ENCODE data around the gene PPP4R3A.
A peak's percentile ranks its signal among the peaks of the same experiment; 100 is the strongest.
"Not testable (repeated sequence)": the region's sequence is repeated elsewhere in the genome, so short reads cannot be mapped to it uniquely, and the experiment has no call there.

The PPP4R3A gene

DNA sequence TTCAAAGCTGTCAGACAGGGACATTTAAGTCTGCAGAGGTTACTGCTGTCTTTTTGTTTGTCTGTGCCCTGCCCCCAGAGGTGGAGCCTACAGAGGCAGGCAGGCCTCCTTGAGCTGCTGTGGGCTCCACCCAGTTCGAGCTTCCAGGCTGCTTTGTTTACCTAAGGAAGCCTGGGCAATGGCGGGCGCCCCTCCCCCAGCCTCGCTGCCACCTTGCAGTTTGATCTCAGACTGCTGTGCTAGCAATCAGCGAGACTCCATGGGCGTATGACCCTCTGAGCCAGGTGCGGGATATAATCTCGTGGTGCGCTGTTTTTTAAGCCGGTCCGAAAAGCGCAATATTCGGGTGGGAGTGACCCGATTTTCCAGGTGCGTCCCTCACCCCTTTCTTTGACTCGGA is 73.8 kb downstream of the PPP4R3A start:
- DNase-seq, result not testable (repeated sequence)

DNA sequence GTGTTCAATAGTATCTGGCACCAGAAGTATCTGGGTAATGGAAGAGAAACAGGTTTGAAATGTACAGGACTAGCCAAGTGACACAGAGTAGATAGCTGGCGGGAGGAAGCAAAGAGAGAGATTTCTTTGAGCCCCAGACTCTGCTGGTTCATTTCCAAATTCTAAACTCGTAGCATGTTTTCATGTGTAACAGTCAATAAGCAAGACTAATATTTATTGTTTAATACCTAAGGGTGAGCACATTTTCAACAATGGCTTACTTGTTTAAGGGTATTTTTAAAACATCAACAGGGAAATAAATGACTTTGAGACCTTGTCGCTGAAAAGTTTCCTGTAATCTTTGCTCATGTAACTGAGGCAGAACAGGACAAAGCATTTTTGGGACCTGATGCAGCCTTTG is 80.7 kb downstream of the PPP4R3A start:
- DNase-seq, result no peak

DNA sequence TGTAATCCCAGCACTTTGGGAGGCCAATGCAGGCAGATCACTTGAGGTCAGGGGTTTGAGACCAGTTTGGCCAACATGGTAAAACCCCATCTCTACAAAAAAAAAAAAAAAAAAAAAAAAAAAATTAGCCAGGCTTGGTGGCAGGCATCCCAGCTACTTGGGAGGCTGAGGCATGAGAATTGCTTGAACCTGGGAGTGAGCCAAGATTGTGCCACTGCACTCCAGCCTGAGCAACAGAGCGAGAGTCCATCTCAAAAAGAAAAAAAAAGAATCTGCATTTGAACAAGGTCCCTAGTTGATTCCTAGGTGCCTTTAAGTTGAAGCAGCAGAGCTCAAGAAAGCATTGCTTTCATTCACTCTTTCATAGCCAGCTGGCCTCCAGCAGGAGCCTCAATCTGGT is 81.2 kb downstream of the PPP4R3A start:
- not testable (repeated sequence) for DNase-seq

DNA sequence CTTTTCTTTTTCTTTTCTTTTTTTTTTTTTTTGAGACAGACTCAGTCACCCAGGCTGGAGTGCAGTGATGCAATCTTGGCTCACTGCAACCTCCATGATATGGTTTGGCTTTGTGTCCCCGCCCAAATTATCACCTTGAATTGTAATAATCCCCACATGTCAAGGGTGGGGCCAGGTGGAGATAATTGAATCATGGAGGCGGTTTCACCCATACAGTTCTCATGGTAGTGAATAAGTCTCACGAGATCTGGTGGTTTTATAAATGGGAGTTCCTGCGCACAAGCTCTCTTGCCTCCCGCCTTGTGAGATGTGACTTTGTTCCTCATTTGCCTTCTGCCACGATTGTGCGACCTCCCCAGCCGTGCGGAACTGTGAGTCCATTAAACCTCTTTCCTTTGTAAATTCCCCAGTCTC is 84.6 kb downstream of the PPP4R3A start:
- DNase-seq, result not testable (repeated sequence)

DNA sequence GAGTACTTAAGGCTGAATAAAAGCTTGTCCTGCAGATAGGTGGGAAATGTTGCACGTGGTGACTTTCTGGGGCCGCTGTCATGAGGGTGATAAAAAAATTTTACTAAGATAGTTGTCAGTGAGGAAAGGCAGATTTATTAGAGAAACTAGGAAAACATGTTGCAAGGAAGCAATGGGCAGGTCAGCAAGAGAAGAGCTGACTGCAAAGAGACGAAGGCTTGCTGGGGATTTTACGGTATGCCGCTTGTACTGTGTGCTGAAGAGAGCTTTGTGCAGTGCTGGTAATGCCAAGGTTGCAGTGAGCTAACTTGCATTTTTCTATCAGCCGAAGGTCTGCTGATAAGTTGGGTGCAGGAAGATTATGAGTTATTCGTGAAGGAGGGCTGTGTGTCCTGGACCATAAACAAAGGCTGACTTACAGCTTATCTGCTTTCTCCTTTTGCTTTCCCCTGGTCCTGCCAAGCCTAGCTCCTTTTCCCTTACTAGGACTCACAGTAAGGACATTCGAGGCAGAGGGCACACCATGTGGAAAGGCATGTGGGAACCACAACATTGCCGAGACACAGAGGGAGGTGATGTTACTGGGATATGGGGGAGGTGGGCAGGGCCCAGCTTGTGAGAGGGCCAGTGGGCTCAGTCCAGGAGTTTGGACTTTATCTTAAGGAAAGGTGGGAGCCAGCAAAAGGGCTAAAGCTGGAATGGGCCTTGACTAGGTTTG is 85.1 kb downstream of the PPP4R3A start:
- no peak for DNase-seq

DNA sequence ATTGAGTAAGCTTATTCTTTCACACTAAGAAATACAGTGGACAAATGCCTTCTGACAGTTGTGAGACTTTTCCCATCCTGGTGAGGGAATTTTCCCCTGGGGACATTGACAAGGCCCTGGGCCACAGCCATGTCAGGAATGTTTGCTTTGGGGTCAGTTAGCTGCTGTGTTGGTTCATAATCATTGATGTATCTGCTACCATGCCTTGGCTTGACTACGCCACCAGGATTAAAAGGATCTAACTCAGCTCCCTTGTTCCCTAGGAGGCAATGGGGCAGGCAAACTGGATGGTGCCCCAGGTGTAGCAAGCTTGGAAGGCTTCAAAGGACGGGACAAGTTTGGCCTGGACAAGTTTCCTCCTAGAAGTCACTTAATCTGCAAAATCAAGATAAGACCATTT is 89.4 kb downstream of the PPP4R3A start:
- no peak for DNase-seq

DNA sequence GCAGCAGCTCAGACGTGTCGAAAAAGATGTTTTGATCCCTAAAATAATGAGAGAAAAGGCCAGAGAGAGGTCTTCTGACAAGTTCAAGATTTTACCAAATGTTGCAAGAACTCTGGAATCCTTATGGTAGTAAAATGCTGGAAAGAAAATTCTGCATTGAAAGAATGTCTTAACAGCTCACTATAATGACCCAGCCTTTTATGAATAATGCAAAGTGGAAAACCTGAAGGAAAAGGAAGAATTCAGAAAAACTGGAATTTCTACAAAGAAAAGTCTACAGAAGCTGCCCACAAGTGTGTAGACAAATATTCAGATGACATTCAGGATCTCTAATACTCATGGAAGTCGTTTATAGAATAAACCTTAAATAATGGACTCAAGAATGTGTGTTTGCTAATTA is 90.7 kb downstream of the PPP4R3A start:
- no peak for DNase-seq

DNA sequence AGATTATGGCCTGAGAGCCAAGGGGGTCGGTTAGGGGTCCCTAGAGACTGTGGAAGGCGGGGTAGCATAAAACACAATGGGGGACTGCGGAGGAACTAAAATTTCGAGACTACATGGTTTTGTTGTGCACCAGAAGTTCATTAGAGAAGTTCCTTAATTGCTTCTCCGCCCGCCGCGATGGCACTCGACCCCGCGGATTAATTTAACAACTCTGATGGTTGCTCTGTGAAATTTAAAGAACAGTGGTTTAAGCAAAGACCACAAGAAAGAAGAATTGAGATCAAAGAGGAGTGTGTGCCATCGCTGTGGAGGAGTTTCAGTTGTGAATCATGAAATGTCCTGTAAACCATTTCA is 91.1 kb downstream of the PPP4R3A start:
- no peak for DNase-seq

DNA sequence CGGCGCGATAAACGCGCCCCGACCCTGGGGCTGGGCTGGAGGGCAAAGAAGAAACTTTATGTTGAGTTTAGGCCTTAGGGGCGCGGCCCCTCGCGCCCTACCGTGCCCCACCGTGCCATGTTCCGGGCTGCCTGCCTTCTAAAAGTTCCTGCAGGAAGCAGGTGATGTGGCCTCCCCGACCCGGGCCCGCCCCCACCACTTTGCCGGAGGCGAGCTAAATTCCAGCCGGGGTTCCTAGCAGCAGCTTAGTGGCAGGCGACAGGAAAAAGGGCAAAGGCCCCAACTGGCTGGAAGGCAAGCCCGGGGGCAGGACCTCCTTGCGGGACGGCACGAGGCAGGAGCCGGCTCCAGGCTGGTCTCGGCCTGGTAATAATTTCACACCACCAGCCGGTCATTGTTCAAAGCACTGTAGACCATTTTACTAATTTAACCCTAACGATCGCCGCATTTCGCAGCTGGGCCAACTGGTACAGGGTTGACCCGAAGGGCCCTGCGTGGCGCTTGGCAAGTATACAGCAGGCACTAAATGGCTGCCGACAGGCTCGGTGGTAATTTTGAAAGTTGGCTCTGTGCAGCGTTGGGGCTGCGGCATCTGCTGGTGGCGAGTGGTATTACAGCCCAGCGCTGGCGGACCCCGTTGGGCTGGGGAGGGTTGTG is 91.6 kb downstream of the PPP4R3A start:
- DNase-seq, result peak; percentile 63

DNA sequence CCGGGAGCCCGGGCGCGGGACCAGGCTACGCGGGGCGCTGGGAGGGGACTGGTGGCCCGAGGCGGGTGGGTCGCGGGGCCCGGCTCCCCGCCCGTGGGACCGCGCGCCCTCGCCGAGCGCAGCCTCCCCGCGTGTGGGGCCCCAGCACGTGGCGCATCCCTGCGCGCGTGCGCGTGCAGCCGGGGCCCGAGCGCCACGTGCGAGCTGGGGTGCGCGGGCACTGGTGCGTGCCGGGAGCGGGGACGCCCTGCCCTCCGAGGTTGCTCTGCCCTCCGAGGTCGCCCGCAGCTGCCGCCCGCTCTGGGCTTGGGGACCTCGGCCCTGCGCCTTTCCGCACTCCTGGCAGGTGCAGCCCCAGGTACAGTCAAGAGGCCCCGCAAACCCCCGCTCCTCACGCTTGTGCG is 92.1 kb downstream of the PPP4R3A start:
- DNase-seq, result peak; percentile 65

DNA sequence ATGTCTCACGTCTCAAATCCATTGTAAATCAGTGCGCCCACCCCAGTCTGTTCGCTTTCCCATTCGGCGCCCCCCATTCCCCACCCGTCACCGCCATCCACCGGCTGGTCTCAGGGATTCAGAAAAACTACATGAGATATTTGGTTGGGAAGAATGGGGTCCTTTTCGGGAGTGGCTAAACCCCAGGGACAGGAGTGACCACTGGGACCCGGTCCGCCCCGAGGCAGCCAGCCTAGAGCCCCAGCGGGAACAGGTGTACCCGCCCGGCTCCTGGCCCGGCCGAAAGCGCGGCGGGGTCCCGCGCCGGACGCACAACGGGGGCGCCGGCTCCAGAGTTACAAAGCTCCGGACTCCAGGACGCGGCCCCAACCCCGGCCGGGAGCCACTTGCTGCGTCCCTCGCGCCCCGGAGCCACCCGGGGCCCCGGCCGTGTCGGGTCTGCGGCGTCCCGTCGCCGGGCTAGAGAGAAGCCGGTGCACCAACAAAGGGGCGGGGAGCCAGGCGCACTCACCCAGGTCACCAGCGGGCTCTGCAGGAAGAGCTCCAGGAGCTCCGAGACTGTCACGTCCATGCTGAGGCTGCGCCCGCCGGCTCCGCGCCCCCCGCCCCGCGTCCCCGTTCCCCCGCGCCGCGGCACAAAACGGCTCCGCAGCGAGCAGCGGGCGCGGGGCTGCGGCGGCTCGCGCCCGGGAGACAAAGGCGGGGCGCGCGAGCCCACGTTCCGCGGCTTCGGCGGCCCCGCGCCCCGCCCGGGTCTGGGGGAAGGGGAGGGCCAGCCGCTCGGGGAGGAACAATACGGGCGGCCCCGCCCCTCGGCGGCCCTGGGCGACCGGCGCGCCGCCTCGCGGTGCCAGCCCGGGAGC is 92.8 kb downstream of the PPP4R3A start, which contains the start of gene CCDC88C:
CCDC88C (minus strand) TSS at position 701 of the 863 bp plus-strand sequence; CDS start at position 571, 130 bp downstream.
- peak; percentile 77 for DNase-seq

DNA sequence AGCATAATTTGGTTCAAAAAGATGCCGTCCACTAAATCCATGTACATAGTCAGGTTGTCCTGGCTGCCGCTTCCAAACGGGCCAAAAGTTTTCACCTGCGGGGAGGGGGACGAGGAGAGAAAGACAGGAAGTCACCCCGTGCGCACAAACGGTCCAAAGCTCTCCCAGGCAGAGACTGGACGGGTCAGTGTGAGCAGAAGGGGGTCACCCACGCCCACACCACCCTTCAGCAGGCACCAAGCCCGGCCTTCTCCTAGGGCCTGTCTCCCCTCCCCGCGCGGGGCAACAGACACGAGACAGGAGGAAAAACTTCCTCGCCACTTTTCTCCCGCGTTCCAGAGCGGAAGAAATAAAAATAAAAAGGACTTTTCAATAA is 93.4 kb downstream of the PPP4R3A start:
- DNase-seq, result no peak

DNA sequence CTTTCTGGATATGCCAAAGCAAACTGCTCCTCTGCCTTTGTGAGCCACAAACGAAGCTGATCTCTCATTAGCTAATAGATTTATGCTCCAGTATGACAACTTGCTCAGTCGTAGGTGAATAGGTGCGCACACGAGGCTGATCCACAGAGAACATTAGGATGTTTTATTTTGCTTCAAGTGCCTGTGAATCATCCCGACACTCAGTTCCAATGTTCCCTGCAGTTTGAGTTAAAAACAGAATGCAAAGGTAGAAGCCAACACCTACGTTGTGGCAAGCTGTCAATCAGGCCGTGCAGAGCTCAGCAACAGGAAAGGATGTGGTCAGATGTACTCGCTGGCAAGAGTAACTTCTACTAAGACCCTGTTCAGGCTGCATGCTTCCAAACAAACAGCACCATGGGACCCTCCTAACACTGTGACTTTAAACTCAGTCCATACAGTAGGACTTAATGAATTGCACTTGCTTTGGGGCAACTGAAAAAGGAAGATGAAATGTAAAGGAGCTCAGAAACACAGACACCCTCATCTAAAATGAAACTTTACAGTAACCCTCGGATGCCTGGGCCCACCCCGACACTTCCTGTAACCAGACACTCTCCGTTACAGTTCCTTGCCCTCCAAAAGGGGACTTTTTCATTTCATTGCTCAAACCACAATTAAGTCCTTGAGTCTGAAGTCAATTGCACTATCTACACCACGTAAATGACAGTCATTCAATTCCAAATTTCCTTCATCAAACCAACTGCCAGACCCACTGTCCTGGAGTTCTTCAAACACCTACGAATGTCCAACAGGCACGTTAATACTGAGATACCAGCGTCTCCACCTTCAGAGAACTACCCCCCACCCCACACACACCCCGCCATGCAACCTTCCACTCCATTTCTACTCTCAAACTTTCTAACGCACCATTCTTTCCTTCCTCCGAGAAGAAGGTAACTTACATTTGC is 94.0 kb downstream of the PPP4R3A start:
- peak; percentile 12 for DNase-seq

DNA sequence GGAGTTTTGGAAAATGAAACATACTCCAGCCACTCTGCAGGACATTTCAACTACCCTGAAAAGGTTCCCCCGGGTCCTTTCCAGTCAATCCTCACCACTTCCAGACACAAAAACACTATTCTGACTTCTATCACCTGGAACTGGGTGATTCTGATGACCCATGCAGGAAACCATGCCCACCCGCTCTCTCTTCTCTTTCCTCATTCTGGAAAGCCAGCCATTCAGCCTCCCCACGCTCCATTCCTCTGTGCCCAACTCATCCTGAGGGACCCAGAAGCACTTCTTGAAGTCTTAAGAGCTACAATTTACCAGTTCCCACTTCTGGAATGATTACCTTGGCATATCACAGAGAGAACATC is 95.7 kb downstream of the PPP4R3A start:
- no peak for DNase-seq

DNA sequence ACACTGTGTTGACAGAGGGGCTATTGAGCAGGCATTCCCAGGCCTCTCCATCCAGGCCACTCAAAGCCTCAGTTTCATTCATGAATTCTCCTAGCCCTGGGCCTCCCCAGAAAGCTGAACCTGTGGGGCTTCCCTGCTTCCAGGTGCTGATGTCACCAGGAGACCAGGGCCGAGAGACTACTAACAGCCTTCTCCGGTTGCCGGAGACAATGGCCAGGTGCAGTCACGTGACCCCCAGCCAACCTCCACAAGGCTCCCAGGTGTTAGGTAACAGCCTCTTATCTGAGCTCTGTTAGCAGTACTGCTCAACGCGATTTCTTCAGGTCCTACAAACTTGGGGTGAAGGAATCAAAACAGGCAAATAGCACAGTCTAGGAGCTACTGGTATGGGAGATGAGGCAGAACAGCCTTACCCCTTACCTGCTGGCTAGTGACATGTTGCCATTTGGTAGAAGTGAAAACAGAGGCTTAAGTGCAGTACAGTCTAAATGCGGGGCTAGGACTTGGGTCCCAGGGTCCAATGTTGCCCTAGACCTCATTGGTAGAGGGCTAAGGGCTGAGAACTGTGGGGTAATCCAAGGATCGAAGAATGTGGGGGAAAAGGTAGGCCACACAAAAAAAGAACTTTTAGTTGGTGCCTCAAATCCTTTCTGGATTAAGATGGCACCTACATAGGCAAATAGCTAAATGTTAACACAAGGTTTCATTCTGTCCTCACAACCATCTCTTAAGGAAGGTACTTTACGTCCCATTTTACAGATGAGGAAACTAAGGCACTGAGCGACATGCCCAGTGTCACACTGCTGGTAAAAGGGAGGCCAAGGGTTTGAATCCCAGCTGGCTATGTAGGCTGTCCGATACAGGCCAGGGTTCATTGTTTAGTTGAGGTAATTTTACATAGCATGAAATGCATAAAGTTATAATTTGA is 96.3 kb downstream of the PPP4R3A start:
- DNase-seq, result peak; percentile 82

DNA sequence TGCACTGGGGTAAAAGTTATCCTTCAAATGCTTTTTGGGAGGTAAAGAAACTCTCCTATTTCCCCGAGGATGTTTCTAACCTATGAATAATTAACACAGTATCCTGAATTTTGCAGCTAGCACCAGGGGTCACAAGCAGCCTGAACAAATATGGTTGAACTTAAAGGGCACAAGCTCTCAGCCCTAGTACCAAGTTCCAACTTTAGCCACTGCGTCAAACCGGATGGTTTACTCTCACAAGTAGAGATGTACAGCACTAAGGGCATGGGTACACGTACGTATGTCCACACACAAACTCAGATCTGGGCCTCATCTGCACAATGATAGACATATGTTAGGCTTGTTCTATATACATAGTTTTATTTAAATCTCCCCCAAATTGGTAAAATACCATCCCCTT is 97.2 kb downstream of the PPP4R3A start:
- no peak for DNase-seq

DNA sequence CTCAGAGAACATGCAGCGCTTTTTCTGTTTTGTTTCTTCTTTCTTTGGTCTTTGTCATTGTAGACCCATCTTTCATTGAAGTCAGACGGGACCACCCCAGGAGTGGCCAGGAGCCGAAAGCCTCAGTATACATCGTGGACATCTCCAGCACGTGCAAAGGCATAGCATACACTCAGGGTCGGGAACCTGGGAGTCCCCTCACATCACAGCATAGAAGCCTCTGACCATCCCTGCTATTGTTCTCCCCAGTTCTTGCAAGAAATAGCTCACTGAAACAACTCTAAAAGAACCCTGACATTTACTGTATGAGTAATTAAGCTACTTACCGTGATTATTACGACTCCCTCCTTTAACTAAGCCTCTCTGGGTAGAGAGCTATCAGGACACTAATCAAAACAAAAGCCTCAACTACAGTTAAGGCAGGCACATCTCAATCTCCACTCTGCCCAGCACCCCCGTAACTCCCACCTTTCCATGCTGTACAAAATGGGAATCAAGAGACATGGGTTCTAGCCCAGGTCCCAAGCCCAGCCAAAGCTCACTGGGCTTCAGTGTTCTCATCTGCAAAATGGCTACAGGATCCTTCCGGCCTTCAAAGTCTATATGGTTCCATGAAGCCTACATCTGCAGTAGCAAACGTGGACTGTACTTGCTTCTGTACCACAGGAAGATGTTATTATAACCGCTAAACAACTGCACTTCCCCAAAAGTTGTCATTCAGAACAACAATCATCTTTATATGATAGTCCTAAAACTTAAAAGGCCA is 99.2 kb downstream of the PPP4R3A start:
- DNase-seq, result no peak

DNA sequence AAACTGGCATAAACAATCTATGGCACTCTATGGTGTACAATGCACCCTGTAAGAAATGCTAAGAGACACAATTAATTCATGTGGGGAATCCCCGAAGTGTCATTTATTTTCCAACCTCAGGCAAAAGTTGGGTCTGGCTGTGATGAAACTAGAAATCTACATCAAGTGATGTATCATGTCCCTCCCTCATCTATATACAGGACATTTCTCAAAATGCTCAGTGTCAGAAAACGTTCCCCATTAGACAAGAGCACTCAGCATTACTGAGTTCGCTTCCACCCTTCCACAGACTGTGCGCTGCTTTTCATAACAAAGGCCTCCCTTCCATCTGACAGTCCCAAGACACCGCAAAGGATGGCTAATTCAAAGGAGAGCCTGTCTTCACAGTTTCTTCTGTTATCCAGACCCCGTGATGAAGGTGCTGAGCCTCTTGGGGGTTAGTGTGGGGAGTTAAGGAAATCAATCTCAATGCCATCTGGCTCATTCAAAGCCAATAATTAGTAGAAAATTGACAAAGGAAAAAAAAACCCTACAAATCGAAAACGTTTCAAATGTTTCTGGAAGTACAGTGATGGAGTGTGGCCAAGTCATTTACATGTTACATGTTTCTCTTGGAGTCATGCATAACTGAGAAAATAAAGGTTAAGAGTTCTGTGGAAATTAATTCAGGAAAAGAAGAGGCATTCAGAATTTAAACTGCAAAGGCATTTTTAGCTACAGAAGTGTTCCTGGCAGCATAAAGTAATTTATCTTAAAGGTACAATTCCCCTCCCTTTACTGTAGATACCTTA is 100.0 kb downstream of the PPP4R3A start:
- peak; percentile 45 for DNase-seq

DNA sequence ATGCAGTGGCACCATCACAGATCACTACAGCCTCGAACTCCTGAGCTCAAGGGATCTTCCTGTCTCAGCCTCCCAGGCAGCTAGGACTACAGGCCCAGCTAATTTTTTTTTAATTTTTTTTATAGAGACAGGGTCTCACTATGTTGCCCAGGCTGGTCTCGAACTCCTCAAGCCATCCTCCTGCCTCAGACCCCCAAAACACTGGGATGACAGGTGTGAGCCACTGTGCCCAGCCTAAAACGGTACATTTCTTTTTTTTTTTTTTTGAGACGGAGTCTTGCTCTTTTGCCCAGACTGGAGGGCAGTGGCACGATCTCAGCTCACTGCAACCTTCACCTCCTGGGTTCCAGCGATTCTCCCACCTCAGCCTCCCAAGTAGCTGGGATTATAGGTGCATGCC is 100.9 kb downstream of the PPP4R3A start:
- not testable (repeated sequence) for DNase-seq

Measured in NCI-H2171 treated with DMSO at 0.1 percent for 48 hours (cell line).